Neuronal stem cell (in vitro differentiated cells): ENCODE data around the gene ANGEL1.

Experiments
- DNase-seq: peaks from one replicate; pipeline ENCODE4 v3.0.0-alpha.2; 2013; ENCODE audit warnings: low spot score
- H2AFZ ChIP-seq: one replicate; pipeline ENCODE4 v1.6.1; 2013; ENCODE audit warnings: mild to moderate bottlenecking, low read length, inconsistent platforms
- H2AK5ac ChIP-seq: 2 replicates; pipeline ENCODE4 v1.6.1; 2013; ENCODE audit warnings: low read depth, mild to moderate bottlenecking, inconsistent platforms, low read length, moderate library complexity, mixed read lengths
- H2BK120ac ChIP-seq: 2 replicates; pipeline ENCODE4 v1.6.1; 2013; ENCODE audit warnings: low read depth, mild to moderate bottlenecking, inconsistent platforms, low read length, moderate library complexity, mixed read lengths
- H2BK12ac ChIP-seq: one replicate; pipeline ENCODE4 v1.6.1; 2013; ENCODE audit warnings: low read length, inconsistent platforms
- H2BK15ac ChIP-seq: 2 replicates; pipeline ENCODE4 v1.6.1; 2013; ENCODE audit warnings: mild to moderate bottlenecking, low read length, inconsistent platforms, mixed read lengths
- H2BK5ac ChIP-seq: one replicate; pipeline ENCODE4 v1.6.1; 2013; ENCODE audit warnings: inconsistent platforms, mild to moderate bottlenecking, low read length, moderate library complexity
- H3K14ac ChIP-seq: one replicate; pipeline ENCODE4 v1.6.1; 2013; ENCODE audit warnings: low read length, inconsistent platforms
- H3K18ac ChIP-seq: 2 replicates; pipeline ENCODE4 v1.6.1; 2013; ENCODE audit warnings: low read length, inconsistent platforms
- H3K23ac ChIP-seq: 2 replicates; pipeline ENCODE4 v1.6.1; 2013; ENCODE audit warnings: low read depth, mild to moderate bottlenecking, mixed read lengths, low read length, inconsistent platforms; ENCODE audit not compliant: poor library complexity
- H3K27ac ChIP-seq: replicated peaks from 3 replicates; pipeline ENCODE4 v1.5.1; 2013; ENCODE audit warnings: low read length, inconsistent platforms
- H3K27me3 ChIP-seq, 3 experiments: 2 replicates each; pipeline ENCODE4 v1.6.1; 2013; ENCODE audit warnings: low read length in 3 of 3, mild to moderate bottlenecking in 2 of 3, inconsistent platforms in 1 of 3, low read depth in 1 of 3, mixed read lengths in 1 of 3, moderate library complexity in 1 of 3; ENCODE audit not compliant: control insufficient read depth in 3 of 3, insufficient read depth in 3 of 3
- H3K36me3 ChIP-seq, 2 donors: replicated peaks in 1 of 2; 2 replicates each; pipeline ENCODE4 v1.6.1; 2013; ENCODE audit warnings: low read length in 2 of 2; ENCODE audit not compliant: control insufficient read depth in 2 of 2, insufficient read depth in 2 of 2
- H3K4ac ChIP-seq: 2 replicates; pipeline ENCODE4 v1.6.1; 2013; ENCODE audit warnings: inconsistent platforms, mild to moderate bottlenecking, low read length, moderate library complexity
- H3K4me1 ChIP-seq, 2 donors: 1 replicate in 1 of 2; 2 replicates in 1 of 2; pipeline ENCODE4 v1.6.1; 2013; ENCODE audit warnings: low read length in 2 of 2, low read depth in 1 of 2; ENCODE audit not compliant: control insufficient read depth in 2 of 2, insufficient read depth in 1 of 2
- H3K4me2 ChIP-seq: one replicate; pipeline ENCODE4 v1.6.1; 2013; ENCODE audit warnings: mild to moderate bottlenecking, low read length, inconsistent platforms; ENCODE audit not compliant: insufficient read depth, poor library complexity, severe bottlenecking
- H3K4me3 ChIP-seq, 2 donors: 2 replicates each; pipeline ENCODE4 v1.5.1; 2013; ENCODE audit warnings: low read length in 2 of 2, mild to moderate bottlenecking in 2 of 2, inconsistent platforms in 1 of 2, moderate library complexity in 1 of 2
- H3K79me1 ChIP-seq: one replicate; pipeline ENCODE4 v1.6.1; 2013; ENCODE audit warnings: low read depth, mild to moderate bottlenecking, inconsistent platforms, low read length, moderate library complexity
- H3K9ac ChIP-seq: one replicate; pipeline ENCODE4 v1.6.1; 2013; ENCODE audit warnings: mild to moderate bottlenecking, low read depth, low read length, inconsistent platforms; ENCODE audit not compliant: poor library complexity
- H3K9me3 ChIP-seq, 2 donors: replicated peaks in 1 of 2; 2 replicates each; pipeline versions ENCODE3 to v1.6.1; 2013; ENCODE audit warnings: low read length in 2 of 2, mild to moderate bottlenecking in 2 of 2, inconsistent platforms in 1 of 2, low read depth in 1 of 2, mixed read lengths in 1 of 2, moderate library complexity in 1 of 2; ENCODE audit not compliant: control insufficient read depth in 2 of 2, insufficient read depth in 1 of 2
- H4K8ac ChIP-seq: one replicate; pipeline ENCODE4 v1.6.1; 2013; ENCODE audit warnings: low read depth, mild to moderate bottlenecking, inconsistent platforms, low read length, moderate library complexity
- H4K91ac ChIP-seq: one replicate; pipeline ENCODE4 v1.6.1; 2013; ENCODE audit warnings: low read length, low read depth, mild to moderate bottlenecking, inconsistent platforms; ENCODE audit not compliant: poor library complexity
- WGBS, 2 donors: extraction: QIAGEN DNeasy Blood & Tissue Kit; methylation state at CpG; one replicate each; pipeline ENCODE4 v1.1.7; 2013; ENCODE audit warnings: missing lambda C conversion rate in 2 of 2, mixed read lengths in 1 of 2; ENCODE audit not compliant: insufficient read length in 2 of 2, insufficient replicate concordance in 1 of 2; ENCODE audit errors: extremely low coverage in 2 of 2; 5-methylcytosine and 5-hydroxymethylcytosine counted together

The ANGEL1 gene

DNA sequence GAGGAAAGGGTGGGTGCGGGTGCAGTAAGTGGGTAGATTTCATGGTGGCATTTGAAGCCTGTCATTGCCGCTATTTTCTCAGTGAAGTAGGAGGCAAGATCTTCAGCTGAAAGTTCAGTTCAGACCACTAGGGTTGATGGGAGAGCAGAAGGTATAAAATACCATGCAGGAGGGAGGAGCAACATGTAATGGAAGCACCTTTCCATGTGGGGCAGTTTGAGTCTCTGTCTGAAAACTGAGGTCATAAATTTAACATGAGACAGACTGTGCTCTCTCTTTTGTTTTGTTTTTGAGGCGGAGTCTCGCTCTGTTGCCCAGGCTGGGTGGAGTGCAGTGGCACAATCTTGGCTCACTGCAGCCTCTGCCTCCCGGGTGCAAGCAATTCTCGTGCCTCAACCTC, 36.2 kb upstream of the ANGEL1 start:
- no peak overlapping the region for H4K8ac ChIP-seq
- no peak overlapping the region for H3K14ac ChIP-seq
- H2AFZ ChIP-seq: no peak overlapping the region
- no peaks in the 10 kb centered on the region for H3K9me3 ChIP-seq
- no CpG with 5 or more reads among the region's 6 CpGs for WGBS, 2 donors
- H3K27ac ChIP-seq: no peak overlapping the region
- no peak overlapping the region for H2BK120ac ChIP-seq
- no peak overlapping the region for H2AK5ac ChIP-seq
- no peaks in the 10 kb centered on the region for H3K36me3 ChIP-seq
- no peak overlapping the region for H3K4ac ChIP-seq
- DNase-seq: no peak
- no peaks in the 10 kb centered on the region for H3K27me3 ChIP-seq
- no peak overlapping the region for H3K18ac ChIP-seq
- H3K4me2 ChIP-seq: no peak overlapping the region
- no peak overlapping the region for H3K23ac ChIP-seq
- H3K79me1 ChIP-seq: no peaks in the 10 kb centered on the region
- H3K4me3 ChIP-seq: no peak overlapping the region
- H4K91ac ChIP-seq: no peak overlapping the region
- no peak overlapping the region for H2BK5ac ChIP-seq
- H2BK12ac ChIP-seq: no peak overlapping the region
- H3K9ac ChIP-seq: no peak overlapping the region
- peaks cover 0 to 2% of the 10 kb centered on the region in 2 donors for H3K4me1 ChIP-seq
- H2BK15ac ChIP-seq: no peak overlapping the region

DNA sequence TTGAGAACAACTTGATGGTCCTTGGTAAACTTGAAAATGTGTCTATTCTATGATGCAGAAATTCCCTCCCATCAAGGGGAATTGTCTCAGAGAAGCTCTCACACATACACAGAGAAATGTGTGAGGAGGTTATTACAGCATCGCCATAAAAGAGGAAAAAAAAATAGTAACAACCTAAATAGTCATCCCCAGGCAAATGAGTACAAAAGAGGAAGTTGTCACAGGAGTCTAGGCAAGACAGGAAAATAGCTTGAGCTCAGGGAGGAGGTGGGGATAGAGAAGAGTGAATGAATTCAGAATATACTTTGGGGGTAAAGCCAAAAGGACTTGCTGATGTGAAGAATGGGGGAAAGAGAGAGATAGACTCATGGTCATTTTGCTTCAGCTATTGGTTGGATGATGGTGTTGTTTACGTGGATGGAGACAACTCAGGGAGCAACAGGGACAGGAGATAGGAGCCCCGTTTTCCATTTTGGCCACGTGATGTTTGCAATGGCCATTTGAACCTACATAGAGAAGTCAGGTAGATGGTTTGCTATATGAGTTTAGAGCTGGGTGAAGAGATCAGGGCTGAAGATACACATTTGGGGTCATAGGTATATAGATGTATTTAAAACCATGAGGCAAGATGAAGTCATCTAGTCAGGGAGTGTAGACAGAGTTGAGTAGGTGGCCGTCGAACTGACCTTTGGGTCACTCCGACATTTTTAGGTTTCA, 33.8 kb upstream of the ANGEL1 start:
- Histone ChIP-seq H4K8ac (no peak overlapping the region), H3K4me3 (no peak overlapping the region), H3K23ac (no peak overlapping the region), H3K27me3 (no peaks in the 10 kb centered on the region), H3K4me1 (peaks cover 0 to 2% of the 10 kb centered on the region in 2 donors), H3K79me1 (no peaks in the 10 kb centered on the region), H4K91ac (no peak overlapping the region), H2BK5ac (no peak overlapping the region), H3K4ac (no peak overlapping the region), H3K4me2 (no peak overlapping the region), H3K18ac (no peak overlapping the region), H2AFZ (no peak overlapping the region), H2AK5ac (no peak overlapping the region), H3K14ac (no peak overlapping the region), H3K36me3 (no peaks in the 10 kb centered on the region), H2BK120ac (no peak overlapping the region), H3K27ac (no peak overlapping the region), H3K9me3 (no peaks in the 10 kb centered on the region), H2BK12ac (no peak overlapping the region), H3K9ac (no peak overlapping the region), H2BK15ac (no peak overlapping the region)
- WGBS, 2 donors: no CpG with 5 or more reads among the region's 7 CpGs
- no peak for DNase-seq

DNA sequence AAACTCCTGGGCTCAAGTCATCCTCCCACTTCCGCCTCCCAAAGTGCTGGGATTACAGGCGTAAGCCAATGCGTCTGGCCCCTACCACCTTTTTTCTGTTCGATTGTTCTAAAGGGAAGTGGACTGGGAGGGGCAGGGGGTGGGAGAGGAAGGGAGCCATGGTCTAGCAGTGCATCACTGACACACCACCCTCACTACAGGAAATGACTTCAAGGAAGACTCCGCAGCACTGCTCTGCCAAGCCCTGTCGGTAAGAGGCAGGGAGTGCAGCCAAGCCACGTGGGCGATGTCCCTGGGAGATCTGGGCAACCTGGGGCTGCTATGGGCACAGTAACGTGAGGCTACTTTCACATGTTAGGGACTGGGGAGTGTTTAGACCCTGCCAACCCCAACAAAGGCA, 31.5 kb upstream of the ANGEL1 start:
- H3K14ac ChIP-seq: no peak overlapping the region
- H3K9me3 ChIP-seq: no peaks in the 10 kb centered on the region
- no peak overlapping the region for H2BK12ac ChIP-seq
- H3K27me3 ChIP-seq: no peaks in the 10 kb centered on the region
- no peak overlapping the region for H3K4me2 ChIP-seq
- WGBS, 2 donors: no CpG with 5 or more reads among the region's 9 CpGs
- H3K18ac ChIP-seq: peak overlapping the region; percentile 70
- peak overlapping the region in 1 of 2 donors; percentile 8 for H3K4me3 ChIP-seq
- H3K23ac ChIP-seq: no peak overlapping the region
- H3K4me1 ChIP-seq: peaks cover 0 to 2% of the 10 kb centered on the region in 2 donors
- H3K36me3 ChIP-seq: no peaks in the 10 kb centered on the region
- H3K79me1 ChIP-seq: no peaks in the 10 kb centered on the region
- DNase-seq: no peak
- no peak overlapping the region for H4K91ac ChIP-seq
- H2BK120ac ChIP-seq: no peak overlapping the region
- no peak overlapping the region for H3K4ac ChIP-seq
- H2AK5ac ChIP-seq: no peak overlapping the region
- H2BK5ac ChIP-seq: no peak overlapping the region
- H3K27ac ChIP-seq: no peak overlapping the region
- H3K9ac ChIP-seq: no peak overlapping the region
- peak overlapping the region; percentile 71 for H2AFZ ChIP-seq
- no peak overlapping the region for H4K8ac ChIP-seq
- no peak overlapping the region for H2BK15ac ChIP-seq

DNA sequence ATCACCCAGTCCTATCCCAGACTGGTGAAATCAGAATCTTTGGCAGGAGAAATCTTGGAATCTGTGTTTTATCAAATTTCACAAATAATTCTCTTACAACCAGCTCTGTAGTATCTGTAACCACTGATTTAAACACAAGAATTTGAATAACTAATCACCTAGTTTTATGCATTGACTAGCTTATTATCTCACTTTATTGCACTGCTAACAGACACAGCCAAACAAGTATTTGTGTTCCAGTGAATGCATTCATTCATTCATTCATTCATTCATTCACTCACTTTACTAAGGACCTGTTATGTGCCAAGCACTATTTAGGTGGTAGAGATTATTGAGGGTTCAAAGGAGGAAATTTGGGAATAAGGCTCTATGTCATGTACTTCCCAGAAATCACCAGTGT, 29.7 kb upstream of the ANGEL1 start:
- Histone ChIP-seq H2AK5ac (no peak overlapping the region), H2BK15ac (no peak overlapping the region), H2BK12ac (no peak overlapping the region), H3K4me2 (no peak overlapping the region), H3K4ac (no peak overlapping the region), H2BK5ac (no peak overlapping the region), H3K36me3 (no peaks in the 10 kb centered on the region), H3K18ac (no peak overlapping the region), H3K79me1 (no peaks in the 10 kb centered on the region), H4K8ac (no peak overlapping the region), H3K4me1 (peaks cover 0 to 6% of the 10 kb centered on the region in 2 donors), H3K27me3 (peaks cover 0 to 12% (median 0%) of the 10 kb centered on the region in 3 experiments), H3K14ac (no peak overlapping the region), H3K9ac (no peak overlapping the region), H2BK120ac (no peak overlapping the region), H3K9me3 (no peaks in the 10 kb centered on the region), H3K4me3 (no peak overlapping the region), H3K27ac (no peak overlapping the region), H4K91ac (no peak overlapping the region), H3K23ac (no peak overlapping the region), H2AFZ (no peak overlapping the region)
- DNase-seq: no peak
